Peyer's patch (tissue), 4 donors: Measurements from ENCODE around the gene MGMT. TPM values are rescaled to one million over a fixed set of nuclear protein-coding genes. Genes with fewer than 3 reads are reported as not detected.

Experiments
- DNase-seq, 3 donors: peaks; one replicate each; pipeline ENCODE4 v3.0.0-alpha.2; 2017 to 2019
- H3K27ac ChIP-seq, 4 donors: fragments of 200-600 bp; sonication (generic); one replicate each; pipeline ENCODE4 v1.5.1; 2016 to 2019
- H3K27me3 ChIP-seq, 2 donors: fragments of 200-600 bp; sonication (generic); one replicate each; pipeline ENCODE4 v1.5.1; 2019
- H3K36me3 ChIP-seq, 3 donors: fragments of 200-600 bp; sonication (generic); one replicate each; pipeline ENCODE4 v1.5.1; 2016 to 2019
- H3K4me1 ChIP-seq, 4 donors: fragments of 200-600 bp; sonication (generic); one replicate each; pipeline ENCODE4 v1.5.1; 2016 to 2019
- H3K4me3 ChIP-seq, 4 donors: fragments of 200-600 bp; sonication (generic); 1 replicate in 3 of 4; 2 replicates in 1 of 4; pipeline ENCODE4 v1.5.1; 2016 to 2019; ENCODE audit warnings: mild to moderate bottlenecking in 1 of 4
- H3K9me3 ChIP-seq, 4 donors: fragments of 200-600 bp; sonication (generic); one replicate each; pipeline ENCODE4 v1.5.1; 2016 to 2019; ENCODE audit warnings: mild to moderate bottlenecking in 1 of 4
- POLR2A ChIP-seq, 2 donors: fragments of 450-650 bp; IDR thresholded peaks; one replicate each; pipeline ENCODE4 v1.5.1; 2017; ENCODE audit warnings: antibody characterized with exemption in 2 of 2, mild to moderate bottlenecking in 2 of 2, moderate library complexity in 2 of 2
- total RNA-seq, 4 donors: library from RNA; depleted of rRNA; stranded (reverse); fragments of >200 nt; gene quantifications; one replicate each; pipeline ENCODE4 v1.1.0, GENCODE V29; 2016
- TF ChIP-seq, protein P1 (sequence below), 6 experiments: fragments of 450-650 bp in 4 of 6; fragments of 200-600 bp in 2 of 6; sonication (generic) in 1 of 6; IDR thresholded peaks; one replicate each; pipeline ENCODE4 v1.5.1; 2017 to 2019; ENCODE audit warnings: antibody characterized with exemption in 6 of 6, mild to moderate bottlenecking in 3 of 6, moderate library complexity in 1 of 6

The MGMT gene
- total RNA-seq, 4 donors from 2014 or later, result 24.5 to 43.7 (median 35.3) TPM

DNA sequence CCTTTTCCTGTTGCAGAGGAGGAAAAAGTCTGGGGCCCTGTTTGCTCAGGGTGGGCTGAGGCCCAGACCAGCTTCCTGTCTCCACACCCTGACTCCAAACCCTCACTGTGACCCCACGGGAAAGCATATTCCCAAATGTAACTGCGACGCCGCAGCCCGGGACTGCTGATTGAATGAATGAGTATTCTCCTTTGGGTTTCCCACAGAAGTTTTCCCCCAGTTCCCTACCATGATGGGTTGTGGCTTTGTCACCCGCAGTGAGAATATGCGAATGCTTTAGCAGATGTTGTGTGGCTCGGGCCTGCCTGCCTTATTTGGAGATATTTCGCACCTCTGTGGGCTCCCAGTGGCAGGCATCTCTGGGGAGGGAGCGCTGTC lies 50.6 kb downstream of the MGMT start:
- H3K4me3 ChIP-seq, result no peak overlapping the region
- no peak for DNase-seq
- no peak for TF ChIP-seq POLR2A (IDR thresholded peaks at IDR 0.05)
- TF ChIP-seq, protein P1, sequence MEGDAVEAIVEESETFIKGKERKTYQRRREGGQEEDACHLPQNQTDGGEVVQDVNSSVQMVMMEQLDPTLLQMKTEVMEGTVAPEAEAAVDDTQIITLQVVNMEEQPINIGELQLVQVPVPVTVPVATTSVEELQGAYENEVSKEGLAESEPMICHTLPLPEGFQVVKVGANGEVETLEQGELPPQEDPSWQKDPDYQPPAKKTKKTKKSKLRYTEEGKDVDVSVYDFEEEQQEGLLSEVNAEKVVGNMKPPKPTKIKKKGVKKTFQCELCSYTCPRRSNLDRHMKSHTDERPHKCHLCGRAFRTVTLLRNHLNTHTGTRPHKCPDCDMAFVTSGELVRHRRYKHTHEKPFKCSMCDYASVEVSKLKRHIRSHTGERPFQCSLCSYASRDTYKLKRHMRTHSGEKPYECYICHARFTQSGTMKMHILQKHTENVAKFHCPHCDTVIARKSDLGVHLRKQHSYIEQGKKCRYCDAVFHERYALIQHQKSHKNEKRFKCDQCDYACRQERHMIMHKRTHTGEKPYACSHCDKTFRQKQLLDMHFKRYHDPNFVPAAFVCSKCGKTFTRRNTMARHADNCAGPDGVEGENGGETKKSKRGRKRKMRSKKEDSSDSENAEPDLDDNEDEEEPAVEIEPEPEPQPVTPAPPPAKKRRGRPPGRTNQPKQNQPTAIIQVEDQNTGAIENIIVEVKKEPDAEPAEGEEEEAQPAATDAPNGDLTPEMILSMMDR (IDR thresholded peaks at IDR 0.05), result no peak

DNA sequence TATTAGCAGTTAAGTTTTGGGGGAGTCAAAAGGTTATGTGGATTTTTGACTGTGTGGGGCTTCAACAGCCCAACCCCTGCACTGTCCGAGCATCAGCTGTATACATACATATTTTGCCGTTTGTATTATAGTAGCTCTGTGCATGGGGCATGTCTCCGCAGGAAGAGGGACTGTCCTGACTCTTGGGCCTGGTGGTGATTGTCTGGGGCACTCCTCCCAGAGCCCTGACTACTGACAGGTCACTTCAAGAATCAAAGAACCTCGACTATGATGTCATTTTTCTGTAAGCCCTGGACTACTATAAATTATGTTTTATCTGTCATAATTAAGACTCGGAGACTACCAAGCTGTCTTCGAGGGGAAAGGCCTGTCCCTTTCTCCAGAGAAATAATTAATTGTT lies 51.8 kb downstream of the MGMT start:
- no peaks in the 10 kb centered on the region for H3K36me3 ChIP-seq
- no peaks in the 10 kb centered on the region for H3K4me1 ChIP-seq
- TF ChIP-seq, protein P1 (IDR thresholded peaks at IDR 0.05), result no peak
- TF ChIP-seq POLR2A (IDR thresholded peaks at IDR 0.05), result no peak
- H3K4me3 ChIP-seq, result no peak overlapping the region
- no peaks in the 10 kb centered on the region for H3K9me3 ChIP-seq
- no peak overlapping the region for H3K27ac ChIP-seq
- DNase-seq, result no peak
- no peaks in the 10 kb centered on the region for H3K27me3 ChIP-seq

More for the DNA sequence above, 50.6 kb downstream of the MGMT start:
- Histone ChIP-seq H3K27ac (no peak overlapping the region), H3K4me1 (no peaks in the 10 kb centered on the region), H3K36me3 (no peaks in the 10 kb centered on the region), H3K27me3 (no peaks in the 10 kb centered on the region), H3K9me3 (no peaks in the 10 kb centered on the region)

DNA sequence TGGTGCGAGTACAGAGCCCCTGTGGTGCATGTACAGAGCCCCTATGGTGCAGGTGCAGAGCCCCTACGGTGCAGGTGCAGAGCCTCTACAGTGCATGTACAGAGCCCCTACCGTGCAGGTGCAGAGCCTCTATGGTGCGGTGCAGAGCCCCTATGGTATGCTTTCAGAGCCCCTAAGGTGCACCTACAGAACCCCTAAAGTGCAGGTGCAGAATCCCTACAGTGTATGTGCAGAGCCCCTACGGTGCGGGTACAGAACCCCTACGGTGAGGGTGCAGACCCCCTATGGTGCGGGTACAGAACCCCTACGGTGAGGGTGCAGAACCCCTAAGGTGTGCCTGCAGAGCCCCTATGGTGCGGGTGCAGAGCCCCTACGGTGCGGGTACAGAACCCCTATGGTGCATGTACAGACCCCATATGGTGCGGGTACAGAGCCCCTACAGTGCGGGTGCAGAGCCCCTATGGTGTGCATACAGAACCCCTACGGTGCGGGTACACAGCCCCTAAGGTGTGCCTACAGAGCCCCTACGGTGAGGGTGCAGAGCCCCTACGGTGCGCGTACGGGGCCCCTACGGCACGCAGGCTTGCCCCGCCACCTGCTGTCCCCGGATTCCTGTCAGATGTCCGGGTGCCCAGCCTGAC lies 53.5 kb downstream of the MGMT start:
- Histone ChIP-seq H3K9me3 (no peaks in the 10 kb centered on the region), H3K27ac (no peak overlapping the region), H3K36me3 (no peaks in the 10 kb centered on the region), H3K4me3 (no peak overlapping the region), H3K27me3 (no peaks in the 10 kb centered on the region), H3K4me1 (no peaks in the 10 kb centered on the region)
- TF ChIP-seq, protein P1 (IDR thresholded peaks at IDR 0.05), result no peak
- TF ChIP-seq POLR2A (IDR thresholded peaks at IDR 0.05), result no peak
- DNase-seq, result no peak

DNA sequence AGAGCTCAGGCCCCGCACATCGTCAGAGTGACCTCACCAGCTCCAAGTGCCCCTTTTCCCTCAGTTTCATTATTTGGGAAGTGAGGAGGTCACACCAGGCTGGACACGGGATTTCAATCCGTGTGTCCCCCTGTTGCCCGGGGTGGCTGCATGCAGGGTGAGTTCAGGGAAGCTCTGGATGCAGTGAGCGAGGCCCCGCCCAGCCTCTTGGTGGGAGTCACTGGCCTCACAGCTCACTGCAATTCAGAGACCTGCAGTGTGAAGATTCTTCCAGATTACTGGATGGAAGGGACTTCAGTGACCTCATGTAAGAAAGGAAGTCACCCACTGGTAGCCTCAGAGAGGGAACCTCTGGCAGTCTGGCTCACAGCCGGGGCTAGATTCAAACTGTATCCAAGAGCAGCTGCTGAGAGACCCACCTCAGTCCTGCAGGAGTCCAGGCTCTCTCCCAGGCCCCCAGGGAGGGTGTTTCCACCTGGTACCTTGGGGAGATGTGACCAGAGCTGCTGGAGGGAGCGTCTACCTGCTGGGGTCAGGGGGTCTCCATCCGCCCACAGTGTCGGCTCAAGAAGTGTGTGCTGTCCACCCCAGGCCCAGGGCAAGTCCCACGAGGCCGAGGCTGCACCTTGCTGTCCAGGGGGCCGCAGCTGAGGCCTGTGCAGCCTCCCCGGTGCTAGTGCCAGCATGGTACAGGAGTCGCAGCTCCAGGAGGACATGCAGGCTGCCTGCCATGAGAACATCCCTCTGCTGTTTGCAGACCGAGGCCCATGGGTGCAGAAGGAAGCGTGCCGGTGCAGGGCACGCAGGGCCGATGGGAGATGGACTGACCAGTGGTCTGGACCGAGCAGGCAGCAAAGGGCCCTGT lies 54.4 kb downstream of the MGMT start:
- Histone ChIP-seq H3K27ac (no peak overlapping the region), H3K27me3 (no peaks in the 10 kb centered on the region), H3K4me1 (no peaks in the 10 kb centered on the region), H3K36me3 (no peaks in the 10 kb centered on the region), H3K4me3 (no peak overlapping the region), H3K9me3 (no peaks in the 10 kb centered on the region)
- DNase-seq, result no peak
- no peak for TF ChIP-seq POLR2A (IDR thresholded peaks at IDR 0.05)
- TF ChIP-seq, protein P1 (IDR thresholded peaks at IDR 0.05), result no peak

DNA sequence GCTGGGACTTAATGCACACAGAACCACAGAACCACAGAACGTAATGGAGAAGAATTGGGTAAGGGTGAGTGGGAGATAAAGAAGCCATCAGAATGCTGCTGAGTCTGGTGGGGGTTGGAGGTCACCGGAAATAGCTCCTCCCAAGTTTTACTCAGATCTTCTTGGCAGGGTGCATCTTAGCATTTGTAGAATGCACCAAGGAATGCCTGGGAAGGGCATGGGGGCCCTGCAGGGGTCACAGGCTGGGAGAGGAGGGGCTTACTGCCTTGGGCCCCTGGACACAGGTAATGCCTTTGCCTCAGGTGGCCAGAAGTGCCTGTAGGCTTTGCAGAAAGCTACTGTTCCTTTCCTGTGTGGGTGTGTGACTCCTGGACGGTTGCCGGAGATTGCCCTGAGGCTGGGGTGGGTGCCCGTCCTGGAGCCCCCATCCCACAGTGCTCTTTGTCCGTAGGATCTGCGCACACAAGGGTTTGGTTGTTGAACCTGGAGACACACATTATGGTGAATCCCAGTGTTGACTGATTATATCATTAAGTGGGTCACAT lies 55.1 kb downstream of the MGMT start:
- H3K27ac ChIP-seq, result no peak overlapping the region
- no peaks in the 10 kb centered on the region for H3K4me1 ChIP-seq
- H3K4me3 ChIP-seq, result no peak overlapping the region
- TF ChIP-seq POLR2A (IDR thresholded peaks at IDR 0.05), result no peak
- TF ChIP-seq, protein P1 (IDR thresholded peaks at IDR 0.05), result no peak
- no peaks in the 10 kb centered on the region for H3K27me3 ChIP-seq
- DNase-seq, result no peak
- H3K9me3 ChIP-seq, result no peaks in the 10 kb centered on the region
- H3K36me3 ChIP-seq, result no peaks in the 10 kb centered on the region
